Lower leg skin (tissue), 4 donors: ENCODE measurements around the gene ARFGAP3. TPM values are rescaled to one million over a fixed set of nuclear protein-coding genes. Genes with fewer than 3 reads are reported as not detected.

ENCODE experiments used
- DNase-seq, 2 donors: peaks; one replicate each; pipeline ENCODE4 v3.0.0-alpha.2; 2019; ENCODE audit warnings: low spot score in 2 of 2
- H3K4me3 ChIP-seq: fragments of 200-600 bp; sonication (generic); 2 replicates; pipeline ENCODE4 v1.5.1; 2017; ENCODE audit warnings: mild to moderate bottlenecking, low read depth; ENCODE audit not compliant: poor library complexity, severe bottlenecking
- POLR2A ChIP-seq, 2 donors: fragments of 450-650 bp; IDR thresholded peaks; one replicate each; pipeline ENCODE4 v1.6.1; 2016 to 2017; ENCODE audit warnings: antibody characterized with exemption in 2 of 2, mild to moderate bottlenecking in 1 of 2, moderate library complexity in 1 of 2
- WGBS, 2 donors: methylation state at CpG; one replicate each; pipeline ENCODE4 v1.1.5; 2018; 5-methylcytosine and 5-hydroxymethylcytosine counted together
- intact Hi-C: fragments of 100-400 bp; cut with DNase I; formaldehyde crosslinking; loops from one replicate; pipeline ENCODE4 v1.15.0; 2023; ENCODE audit warnings: low total_unique reads
- total RNA-seq, 4 donors: library from RNA; depleted of rRNA; stranded (reverse); fragments of >200 nt; gene quantifications; one replicate each; pipeline ENCODE4 v1.1.0, GENCODE V29; 2016
- TF ChIP-seq, protein P1 (sequence below), 3 donors: fragments of 450-650 bp; IDR thresholded peaks; one replicate each; pipeline ENCODE4 v1.5.1; 2016; ENCODE audit warnings: antibody characterized with exemption in 3 of 3, mild to moderate bottlenecking in 3 of 3, moderate library complexity in 2 of 3

ARFGAP3 gene
- total RNA-seq, 4 donors from 2014 or later, result 22.9 to 47.2 (median 31.2) TPM

DNA sequence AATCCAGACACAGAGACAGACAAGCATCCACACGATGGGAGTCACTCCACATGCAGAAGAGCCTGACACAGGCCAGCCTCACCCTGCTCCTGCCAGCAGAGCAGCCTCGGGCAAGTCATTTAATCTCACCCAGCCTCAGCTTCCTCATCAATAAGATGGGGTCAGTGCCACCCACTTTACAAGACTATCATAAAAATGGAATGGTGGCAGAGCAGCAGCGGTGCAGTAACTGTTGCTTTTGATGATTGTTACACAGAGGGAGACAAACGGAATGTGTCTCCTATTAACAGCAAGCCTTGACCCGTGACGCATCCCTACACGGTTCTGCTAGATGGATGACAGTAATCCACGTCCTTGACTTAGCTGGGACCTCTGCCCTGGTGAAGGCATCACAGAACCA is 26.0 kb upstream of the ARFGAP3 start:
- DNase-seq, result no peak
- no peak overlapping the region for H3K4me3 ChIP-seq
- intact Hi-C loops, result no loop called here
- TF ChIP-seq, protein P1, sequence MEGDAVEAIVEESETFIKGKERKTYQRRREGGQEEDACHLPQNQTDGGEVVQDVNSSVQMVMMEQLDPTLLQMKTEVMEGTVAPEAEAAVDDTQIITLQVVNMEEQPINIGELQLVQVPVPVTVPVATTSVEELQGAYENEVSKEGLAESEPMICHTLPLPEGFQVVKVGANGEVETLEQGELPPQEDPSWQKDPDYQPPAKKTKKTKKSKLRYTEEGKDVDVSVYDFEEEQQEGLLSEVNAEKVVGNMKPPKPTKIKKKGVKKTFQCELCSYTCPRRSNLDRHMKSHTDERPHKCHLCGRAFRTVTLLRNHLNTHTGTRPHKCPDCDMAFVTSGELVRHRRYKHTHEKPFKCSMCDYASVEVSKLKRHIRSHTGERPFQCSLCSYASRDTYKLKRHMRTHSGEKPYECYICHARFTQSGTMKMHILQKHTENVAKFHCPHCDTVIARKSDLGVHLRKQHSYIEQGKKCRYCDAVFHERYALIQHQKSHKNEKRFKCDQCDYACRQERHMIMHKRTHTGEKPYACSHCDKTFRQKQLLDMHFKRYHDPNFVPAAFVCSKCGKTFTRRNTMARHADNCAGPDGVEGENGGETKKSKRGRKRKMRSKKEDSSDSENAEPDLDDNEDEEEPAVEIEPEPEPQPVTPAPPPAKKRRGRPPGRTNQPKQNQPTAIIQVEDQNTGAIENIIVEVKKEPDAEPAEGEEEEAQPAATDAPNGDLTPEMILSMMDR (IDR thresholded peaks at IDR 0.05), result no peak
- no peak for TF ChIP-seq POLR2A (IDR thresholded peaks at IDR 0.05)
- WGBS, 2 donors, result 58 to 83% methylated on average over 8 of the region's 8 CpGs

DNA sequence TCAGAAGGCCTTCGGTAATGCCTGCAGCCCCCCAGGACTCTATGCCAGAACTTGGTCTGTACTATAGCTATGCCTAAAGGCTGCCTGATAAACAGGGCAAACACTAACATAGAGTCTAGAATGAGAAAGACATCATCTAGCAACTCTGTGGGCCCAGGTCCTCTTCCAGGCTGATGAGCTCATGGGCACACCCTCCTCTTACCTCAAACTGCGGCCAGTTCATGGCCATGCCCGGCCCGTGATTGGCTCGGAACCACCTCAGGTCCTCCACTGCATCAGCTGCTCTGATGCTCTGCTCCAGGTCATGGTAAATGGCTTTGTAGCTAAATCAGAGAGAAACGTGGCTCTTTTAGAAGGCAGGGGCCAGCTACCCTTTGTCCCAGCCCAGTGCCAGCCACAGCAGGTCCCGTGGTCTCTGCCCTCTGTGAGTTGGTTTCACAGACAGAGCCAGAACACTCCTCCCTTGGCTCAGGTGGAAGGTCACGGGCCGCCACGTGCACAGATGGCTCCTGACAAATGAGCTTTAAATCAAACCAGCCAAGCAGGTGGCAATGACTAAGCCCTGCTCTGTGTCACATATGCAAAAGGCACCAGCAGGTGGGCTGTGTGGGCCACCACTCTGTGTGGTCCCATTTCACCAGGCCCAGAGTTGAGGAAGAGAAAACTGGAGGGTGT is 25.0 kb upstream of the ARFGAP3 start:
- TF ChIP-seq, protein P1 (IDR thresholded peaks at IDR 0.05), result no peak
- TF ChIP-seq POLR2A (IDR thresholded peaks at IDR 0.05), result no peak
- no peak for DNase-seq
- H3K4me3 ChIP-seq, result no peak overlapping the region
- WGBS, 2 donors, result 58 to 78% methylated on average over 10 of the region's 10 CpGs
- intact Hi-C loops, result no loop called here

DNA sequence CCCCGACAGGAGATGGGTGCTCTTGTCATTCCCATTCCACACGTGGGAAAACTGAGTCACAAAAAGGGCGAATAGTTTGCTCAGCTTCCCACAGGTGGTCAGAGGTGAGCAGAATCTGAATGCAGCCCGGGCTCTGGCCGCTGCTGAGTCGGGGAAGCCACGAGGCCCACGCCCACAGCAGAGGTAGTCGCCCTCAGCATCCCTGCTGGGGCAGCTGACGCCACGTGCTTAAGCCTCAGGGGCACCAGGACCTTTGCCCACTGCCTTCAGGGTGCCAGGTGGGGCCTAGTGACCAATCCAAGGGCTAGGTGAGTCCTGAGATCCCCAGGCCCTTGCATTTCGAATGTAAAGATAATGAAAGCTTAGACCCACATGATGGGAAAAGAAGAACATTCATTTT is 24.2 kb upstream of the ARFGAP3 start:
- intact Hi-C loops, result no loop called here
- H3K4me3 ChIP-seq, result no peak overlapping the region
- TF ChIP-seq POLR2A (IDR thresholded peaks at IDR 0.05), result no peak
- TF ChIP-seq, protein P1 (IDR thresholded peaks at IDR 0.05), result no peak
- DNase-seq, result no peak
- WGBS, 2 donors, result 89 to 92% methylated on average over 10 to 12 of the region's 12 CpGs

DNA sequence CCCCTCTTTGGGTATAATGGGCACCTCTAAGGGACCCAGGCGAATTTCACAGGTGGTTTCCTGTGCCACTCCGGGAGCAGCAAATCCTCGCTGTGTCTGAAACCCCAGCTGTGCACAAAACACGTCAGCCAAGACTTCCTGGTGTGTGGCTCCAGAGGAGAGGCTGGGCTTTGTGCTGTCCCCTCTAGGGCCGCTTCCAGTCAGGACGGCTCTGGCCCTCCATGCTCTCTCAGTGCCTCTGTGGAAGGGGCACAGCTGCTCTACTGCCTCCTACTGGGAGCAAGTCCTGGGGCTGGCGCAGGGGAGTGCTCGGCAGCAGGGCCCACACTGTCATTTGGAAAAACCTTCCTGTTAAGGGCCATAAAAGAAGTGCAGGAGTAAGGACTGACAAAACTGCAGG is 23.7 kb upstream of the ARFGAP3 start:
- no peak for DNase-seq
- H3K4me3 ChIP-seq, result no peak overlapping the region
- TF ChIP-seq, protein P1 (IDR thresholded peaks at IDR 0.05), result no peak
- TF ChIP-seq POLR2A (IDR thresholded peaks at IDR 0.05), result no peak
- 88 to 91% methylated on average over 8 of the region's 8 CpGs for WGBS, 2 donors
- intact Hi-C loops, result no loop called here

DNA sequence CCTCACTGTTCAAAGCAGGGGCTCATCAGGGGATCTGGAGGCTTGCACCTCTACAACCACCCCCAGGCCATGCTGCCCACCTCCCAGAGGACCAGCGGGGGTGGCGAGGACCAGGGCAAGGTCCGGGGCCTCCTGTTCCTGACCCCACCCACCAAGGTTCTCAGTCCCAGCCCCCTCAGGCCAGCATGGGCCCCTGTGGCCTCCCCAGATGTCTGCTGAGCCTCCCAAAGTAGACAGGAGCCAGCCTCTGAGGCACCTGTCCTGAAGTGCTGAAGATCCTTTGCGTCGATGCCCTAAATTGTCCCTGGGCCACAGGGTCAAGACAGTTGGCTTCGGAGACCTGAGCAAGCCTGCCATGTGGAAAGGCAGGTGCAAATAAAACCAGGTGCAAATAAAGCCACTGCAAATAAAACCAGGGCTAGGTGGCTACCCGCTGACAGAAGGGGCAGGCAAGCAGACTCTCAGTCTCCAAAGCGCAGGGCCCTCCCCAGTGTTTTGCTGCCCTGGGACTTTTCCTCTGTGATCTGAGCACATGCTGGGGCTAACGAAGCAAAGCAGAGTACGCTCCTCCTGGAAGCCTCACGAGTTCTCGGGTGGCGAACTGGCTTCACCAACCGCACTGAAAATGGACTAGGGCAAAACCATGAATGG is 22.4 kb upstream of the ARFGAP3 start:
- intact Hi-C loops, result no loop called here
- no peak for DNase-seq
- no peak overlapping the region for H3K4me3 ChIP-seq
- WGBS, 2 donors, result 94 to 96% methylated on average over 12 to 14 of the region's 14 CpGs
- TF ChIP-seq, protein P1 (IDR thresholded peaks at IDR 0.05), result no peak
- TF ChIP-seq POLR2A (IDR thresholded peaks at IDR 0.05), result no peak
